Measurements from ENCODE around the gene ATIC.

Gene ATIC

GRCh38 chr2:215319500-215319899 lies 7.6 kb downstream of the ATIC start:
- Histone ChIP-seq H3K4me1 (ENCODE audit: control insufficient read depth, insufficient read depth, low read length) (no peaks in the 10 kb centered on the region), H3K4me3 (ENCODE audit: low read length) (no peak overlapping the region), H3K27me3 (ENCODE audit: control insufficient read depth, insufficient read depth, low read length) (no peaks in the 10 kb centered on the region), H3K36me3 (ENCODE audit: control insufficient read depth, insufficient read depth, low read length) (no peaks in the 10 kb centered on the region), H3K9ac (ENCODE audit: low read length) (no peak overlapping the region), H3K9me3 (ENCODE audit: control insufficient read depth, low read length) (no peaks in the 10 kb centered on the region)

- Histone ChIP-seq H3K9me3 (ENCODE audit: control insufficient read depth, low read length) (no peaks in the 10 kb centered on the region), H3K27me3 (ENCODE audit: control insufficient read depth, insufficient read depth, low read length) (no peaks in the 10 kb centered on the region), H3K4me3 (ENCODE audit: low read length) (no peak overlapping the region), H3K4me1 (ENCODE audit: control insufficient read depth, insufficient read depth, low read length) (no peaks in the 10 kb centered on the region), H3K36me3 (ENCODE audit: control insufficient read depth, insufficient read depth, low read length) (no peaks in the 10 kb centered on the region), H3K9ac (ENCODE audit: low read length) (no peak overlapping the region)
Observed at GRCh38 chr2:215320102-215320501, 8.2 kb downstream of the ATIC start.

GRCh38 chr2:215320679-215321078 lies 8.8 kb downstream of the ATIC start:
- H3K4me3 ChIP-seq (ENCODE audit: low read length) = no peak overlapping the region
- H3K9ac ChIP-seq (ENCODE audit: low read length) = no peak overlapping the region
- no peaks in the 10 kb centered on the region for H3K4me1 ChIP-seq (ENCODE audit: control insufficient read depth, insufficient read depth, low read length)
- no peaks in the 10 kb centered on the region for H3K9me3 ChIP-seq (ENCODE audit: control insufficient read depth, low read length)
- no peaks in the 10 kb centered on the region for H3K27me3 ChIP-seq (ENCODE audit: control insufficient read depth, insufficient read depth, low read length)
- no peaks in the 10 kb centered on the region for H3K36me3 ChIP-seq (ENCODE audit: control insufficient read depth, insufficient read depth, low read length)

- no peaks in the 10 kb centered on the region for H3K36me3 ChIP-seq (ENCODE audit: control insufficient read depth, insufficient read depth, low read length)
- no peaks in the 10 kb centered on the region for H3K4me1 ChIP-seq (ENCODE audit: control insufficient read depth, insufficient read depth, low read length)
- H3K4me3 ChIP-seq (ENCODE audit: low read length) = no peak overlapping the region
- no peak overlapping the region for H3K9ac ChIP-seq (ENCODE audit: low read length)
- no peaks in the 10 kb centered on the region for H3K9me3 ChIP-seq (ENCODE audit: control insufficient read depth, low read length)
- no peaks in the 10 kb centered on the region for H3K27me3 ChIP-seq (ENCODE audit: control insufficient read depth, insufficient read depth, low read length)
Observed at GRCh38 chr2:215324811-215325210, 13.0 kb downstream of the ATIC start.

- H3K9ac ChIP-seq (ENCODE audit: low read length) = no peak overlapping the region
- no peaks in the 10 kb centered on the region for H3K4me1 ChIP-seq (ENCODE audit: control insufficient read depth, insufficient read depth, low read length)
- no peak overlapping the region for H3K4me3 ChIP-seq (ENCODE audit: low read length)
- H3K27me3 ChIP-seq (ENCODE audit: control insufficient read depth, insufficient read depth, low read length) = no peaks in the 10 kb centered on the region
- H3K9me3 ChIP-seq (ENCODE audit: control insufficient read depth, low read length) = no peaks in the 10 kb centered on the region
- no peaks in the 10 kb centered on the region for H3K36me3 ChIP-seq (ENCODE audit: control insufficient read depth, insufficient read depth, low read length)
Observed at GRCh38 chr2:215328066-215328465, 16.2 kb downstream of the ATIC start.

GRCh38 chr2:215332872-215333595 lies 21.2 kb downstream of the ATIC start:
- no peaks in the 10 kb centered on the region for H3K36me3 ChIP-seq (ENCODE audit: control insufficient read depth, insufficient read depth, low read length)
- H3K9ac ChIP-seq (ENCODE audit: low read length) = no peak overlapping the region
- no peaks in the 10 kb centered on the region for H3K4me1 ChIP-seq (ENCODE audit: control insufficient read depth, insufficient read depth, low read length)
- no peaks in the 10 kb centered on the region for H3K27me3 ChIP-seq (ENCODE audit: control insufficient read depth, insufficient read depth, low read length)
- H3K9me3 ChIP-seq (ENCODE audit: control insufficient read depth, low read length) = no peaks in the 10 kb centered on the region
- no peak overlapping the region for H3K4me3 ChIP-seq (ENCODE audit: low read length)

- H3K36me3 ChIP-seq (ENCODE audit: control insufficient read depth, insufficient read depth, low read length) = no peaks in the 10 kb centered on the region
Observed at GRCh38 chr2:215338883-215339679, 27.2 kb downstream of the ATIC start.

GRCh38 chr2:215347878-215348277 lies 36.0 kb downstream of the ATIC start:
- no peak overlapping the region for H3K9ac ChIP-seq (ENCODE audit: low read length)
- H3K27me3 ChIP-seq (ENCODE audit: control insufficient read depth, insufficient read depth, low read length) = no peaks in the 10 kb centered on the region
- H3K9me3 ChIP-seq (ENCODE audit: control insufficient read depth, low read length) = no peaks in the 10 kb centered on the region
- H3K4me1 ChIP-seq (ENCODE audit: control insufficient read depth, insufficient read depth, low read length) = no peaks in the 10 kb centered on the region
- H3K36me3 ChIP-seq (ENCODE audit: control insufficient read depth, insufficient read depth, low read length) = peaks cover 4% of the 10 kb centered on the region
- no peak overlapping the region for H3K4me3 ChIP-seq (ENCODE audit: low read length)

More at GRCh38 chr2:215338883-215339679, 27.2 kb downstream of the ATIC start:
- no peak overlapping the region for H3K4me3 ChIP-seq (ENCODE audit: low read length)
- H3K4me1 ChIP-seq (ENCODE audit: control insufficient read depth, insufficient read depth, low read length) = no peaks in the 10 kb centered on the region
- no peaks in the 10 kb centered on the region for H3K27me3 ChIP-seq (ENCODE audit: control insufficient read depth, insufficient read depth, low read length)
- no peaks in the 10 kb centered on the region for H3K9me3 ChIP-seq (ENCODE audit: control insufficient read depth, low read length)
- H3K9ac ChIP-seq (ENCODE audit: low read length) = no peak overlapping the region

- Histone ChIP-seq H3K9me3 (ENCODE audit: control insufficient read depth, low read length) (no peaks in the 10 kb centered on the region), H3K4me1 (ENCODE audit: control insufficient read depth, insufficient read depth, low read length) (no peaks in the 10 kb centered on the region), H3K9ac (ENCODE audit: low read length) (no peak overlapping the region), H3K36me3 (ENCODE audit: control insufficient read depth, insufficient read depth, low read length) (peaks cover 4% of the 10 kb centered on the region), H3K27me3 (ENCODE audit: control insufficient read depth, insufficient read depth, low read length) (no peaks in the 10 kb centered on the region), H3K4me3 (ENCODE audit: low read length) (no peak overlapping the region)
Observed at GRCh38 chr2:215352602-215353001, 40.7 kb downstream of the ATIC start.

- Histone ChIP-seq H3K9ac (ENCODE audit: low read length) (no peak overlapping the region), H3K4me1 (ENCODE audit: control insufficient read depth, insufficient read depth, low read length) (no peaks in the 10 kb centered on the region), H3K27me3 (ENCODE audit: control insufficient read depth, insufficient read depth, low read length) (no peaks in the 10 kb centered on the region), H3K9me3 (ENCODE audit: control insufficient read depth, low read length) (no peaks in the 10 kb centered on the region), H3K36me3 (ENCODE audit: control insufficient read depth, insufficient read depth, low read length) (peaks cover 4% of the 10 kb centered on the region), H3K4me3 (ENCODE audit: low read length) (no peak overlapping the region)
Observed at GRCh38 chr2:215354771-215355695, 43.2 kb downstream of the ATIC start.

GRCh38 chr2:215355801-215356200 lies 43.9 kb downstream of the ATIC start:
- no peak overlapping the region for H3K9ac ChIP-seq (ENCODE audit: low read length)
- H3K36me3 ChIP-seq (ENCODE audit: control insufficient read depth, insufficient read depth, low read length) = no peaks in the 10 kb centered on the region
- no peaks in the 10 kb centered on the region for H3K27me3 ChIP-seq (ENCODE audit: control insufficient read depth, insufficient read depth, low read length)

More at GRCh38 chr2:215355801-215356200, 43.9 kb downstream of the ATIC start:
- Histone ChIP-seq H3K9me3 (ENCODE audit: control insufficient read depth, low read length) (no peaks in the 10 kb centered on the region), H3K4me3 (ENCODE audit: low read length) (no peak overlapping the region), H3K4me1 (ENCODE audit: control insufficient read depth, insufficient read depth, low read length) (no peaks in the 10 kb centered on the region)

Measured in mucosa of stomach (tissue), 1 donor.